GM12878 (cell line): ENCODE data around the gene CAMKK2. TPM values are rescaled to one million over a fixed set of nuclear protein-coding genes. Genes with fewer than 3 reads are reported as not detected.

Source experiments
- ATAC-seq: fragments of 200-7000 bp; cut with Tn5 transposase; 3 replicates; pipeline ENCODE4 v1.9.1; 2020; ENCODE audit warnings: mild to moderate bottlenecking, moderate library complexity
- BruUV-seq: library from RNA; stranded (reverse); fragments of 400-500 nt; replicated peaks from 2 replicates; lab custom pipeline; 2021; lab: Mats Ljungman, UMichigan
- CTCF ChIA-PET: fragments of 300-600 bp; sonication (Branson Sonifier 250); formaldehyde crosslinking; extraction: SDS; loops from one replicate; lab custom pipeline; 2021; ENCODE audit warnings: inconsistent platforms; lab: Yijun Ruan, JAX
- POLR2A ChIA-PET: fragments of 350-600 bp; formaldehyde crosslinking; extraction: SDS; loops from one replicate; lab custom pipeline; 2021; ENCODE audit warnings: inconsistent platforms; lab: Charles Lee
- RAD21 ChIA-PET: fragments of 300-600 bp; sonication (Branson Sonifier 250); formaldehyde crosslinking; loops from one replicate; lab custom pipeline; 2023; ENCODE audit warnings: antibody characterized with exemption; ENCODE audit not compliant: unreplicated experiment; lab: Charles Lee
- SMC1A ChIA-PET: fragments of 300-600 bp; sonication (Branson Sonifier 250); formaldehyde crosslinking; loops from one replicate; lab custom pipeline; 2023; ENCODE audit not compliant: unreplicated experiment, uncharacterized antibody; lab: Charles Lee
- DNase-seq: peaks from one replicate; pipeline ENCODE4 v3.0.0-alpha.2; 2011; ENCODE audit warnings: low read depth, low spot score
- FAIRE-seq: peaks from 3 replicates; lab custom pipeline; 2011; peaks lifted over from hg19 to GRCh38; lab: Jason Lieb, UNC
- H2AFZ ChIP-seq: 2 replicates; pipeline ENCODE4 v1.6.0; 2011; ENCODE audit warnings: low read depth, low read length, control low read depth; ENCODE audit not compliant: control insufficient read depth
- H3K27ac ChIP-seq: 2 replicates; pipeline ENCODE4 v1.5.1; 2011; ENCODE audit warnings: control low read depth; ENCODE audit not compliant: control insufficient read depth, insufficient read depth
- H3K27me3 ChIP-seq, 2 experiments: replicated peaks in 1 of 2; 2 replicates each; pipeline versions ENCODE4 v1.6.0 to v1.6.1; 2011; ENCODE audit warnings: low read length in 1 of 2; ENCODE audit not compliant: control insufficient read depth in 2 of 2, insufficient read depth in 2 of 2
- H3K36me3 ChIP-seq, 2 experiments: 2 replicates each; pipeline ENCODE4 v1.5.1; 2011; ENCODE audit warnings: low read length in 1 of 2; ENCODE audit not compliant: control insufficient read depth in 2 of 2, insufficient read depth in 2 of 2
- H3K4me1 ChIP-seq: 2 replicates; pipeline ENCODE4 v1.6.1; 2011; ENCODE audit warnings: mild to moderate bottlenecking, low read length, moderate library complexity, mixed read lengths; ENCODE audit not compliant: control insufficient read depth, insufficient read depth
- H3K4me2 ChIP-seq: 2 replicates; pipeline ENCODE4 v1.6.0; 2011; ENCODE audit warnings: control low read depth; ENCODE audit not compliant: control insufficient read depth, insufficient read depth
- H3K4me3 ChIP-seq: fragments of 200-600 bp; sonication (generic); 2 replicates; pipeline ENCODE4 v1.5.1; 2016
- H3K79me2 ChIP-seq: 2 replicates; pipeline ENCODE4 v1.6.0; 2011; ENCODE audit warnings: low read length; ENCODE audit not compliant: control insufficient read depth, insufficient read depth
- H3K9ac ChIP-seq: 2 replicates; pipeline ENCODE4 v1.8.0; 2011; ENCODE audit warnings: low read length, control low read depth, mixed read lengths; ENCODE audit not compliant: control insufficient read depth, insufficient read depth
- H3K9me3 ChIP-seq: replicated peaks from 3 replicates; pipeline ENCODE4 v1.5.1; 2011; ENCODE audit warnings: mild to moderate bottlenecking, low read length; ENCODE audit not compliant: control insufficient read depth, insufficient read depth
- H4K20me1 ChIP-seq: 2 replicates; pipeline ENCODE4 v1.6.0; 2011; ENCODE audit not compliant: control insufficient read depth, insufficient read depth
- CBFB ChIP-seq: IDR thresholded peaks from 2 replicates; pipeline ENCODE4 v1.6.1; 2016; ENCODE audit warnings: antibody characterized with exemption, low read depth
- CHD1 ChIP-seq: IDR thresholded peaks from 2 replicates; pipeline ENCODE4 v1.6.1; 2012; ENCODE audit warnings: low read depth, low read length, improper control_type of control experiment
- EED ChIP-seq: sonication (generic); IDR thresholded peaks from 2 replicates; pipeline ENCODE4 v1.6.1; 2016; ENCODE audit warnings: antibody characterized with exemption, low read depth
- EGR1 ChIP-seq, 2 experiments: IDR thresholded peaks; 1 replicate in 1 of 2; 2 replicates in 1 of 2; pipeline ENCODE4 v1.6.1; 2011 to 2012; ENCODE audit warnings: low read depth in 2 of 2, low read length in 2 of 2, borderline replicate concordance in 1 of 2, mild to moderate bottlenecking in 1 of 2, moderate library complexity in 1 of 2
- ESRRA ChIP-seq: IDR thresholded peaks from 2 replicates; pipeline ENCODE4 v1.6.1; 2012; ENCODE audit warnings: mild to moderate bottlenecking, low read length, improper control_type of control experiment
- FOS ChIP-seq: IDR thresholded peaks from 3 replicates; pipeline ENCODE4 v1.6.1; 2011; ENCODE audit warnings: borderline replicate concordance; ENCODE audit not compliant: insufficient read length; ENCODE audit errors: extremely low read depth
- HDAC6 ChIP-seq: fragments of 200-600 bp; sonication (generic); IDR thresholded peaks from one replicate; pipeline ENCODE4 v1.8.0; 2017; ENCODE audit warnings: antibody characterized with exemption; ENCODE audit not compliant: unreplicated experiment
- MEF2B ChIP-seq: fragments of 450-650 bp; IDR thresholded peaks from 2 replicates; pipeline ENCODE4 v1.6.1; 2018; ENCODE audit warnings: mild to moderate bottlenecking, moderate library complexity; ENCODE audit not compliant: partially characterized antibody, poor library complexity, severe bottlenecking
- MTA2 ChIP-seq: fragments of 450-650 bp; IDR thresholded peaks from 2 replicates; pipeline ENCODE4 v1.6.1; 2016; ENCODE audit warnings: low read depth, mild to moderate bottlenecking, moderate library complexity
- NFYB ChIP-seq: IDR thresholded peaks from 2 replicates; pipeline ENCODE4 v1.6.1; 2011; ENCODE audit warnings: low read depth, mild to moderate bottlenecking, low read length, improper control_type of control experiment, moderate library complexity; ENCODE audit not compliant: insufficient read depth
- NR2F1 ChIP-seq: fragments of 450-650 bp; conservative IDR thresholded peaks from 2 replicates; pipeline ENCODE4 v1.6.1; 2017; ENCODE audit warnings: mild to moderate bottlenecking
- POLR2AphosphoS5 ChIP-seq: IDR thresholded peaks from 2 replicates; pipeline ENCODE4 v1.6.1; 2011; ENCODE audit warnings: mild to moderate bottlenecking, low read length, inconsistent platforms
- SIX5 ChIP-seq: IDR thresholded peaks from 2 replicates; pipeline ENCODE4 v1.6.1; 2011; ENCODE audit warnings: mild to moderate bottlenecking, low read depth, low read length, moderate library complexity; ENCODE audit not compliant: severe bottlenecking
- SMAD1 ChIP-seq: fragments of 450-650 bp; IDR thresholded peaks from 2 replicates; pipeline ENCODE4 v1.6.1; 2018; ENCODE audit warnings: mild to moderate bottlenecking, low read depth; ENCODE audit not compliant: partially characterized antibody
- SREBF2 ChIP-seq: IDR thresholded peaks from 2 replicates; pipeline ENCODE4 v1.6.1; 2012; ENCODE audit warnings: mild to moderate bottlenecking, low read length
- YY1 ChIP-seq: IDR thresholded peaks from 2 replicates; pipeline ENCODE4 v1.6.1; 2011; ENCODE audit warnings: low read depth, mild to moderate bottlenecking, low read length
- ZBED1 ChIP-seq: IDR thresholded peaks from 2 replicates; pipeline ENCODE4 v1.6.1; 2016; ENCODE audit warnings: borderline replicate concordance
- ZNF622 ChIP-seq: fragments of 450-650 bp; IDR thresholded peaks from 2 replicates; pipeline ENCODE4 v1.6.1; 2017; ENCODE audit warnings: mild to moderate bottlenecking, inconsistent platforms
- WGBS: methylation state at CpG from one replicate; pipeline ENCODE4 v1.1.6; 2016; ENCODE audit warnings: low lambda C conversion rate; ENCODE audit not compliant: insufficient replicate concordance, insufficient coverage; ENCODE audit errors: missing lambda C conversion rate; 5-methylcytosine and 5-hydroxymethylcytosine counted together
- in situ Hi-C: fragments of 300-500 bp; cut with MboI; formaldehyde crosslinking; loops from 9 replicates; pipeline ENCODE4 v1.14.3; 2018; ENCODE audit warnings: mixed read lengths
- intact Hi-C: fragments of 100-400 bp; cut with micrococcal nuclease; formaldehyde crosslinking; loops from one replicate; pipeline ENCODE4 v1.14.2; 2022; ENCODE audit not compliant: unreplicated experiment
- polyA plus RNA-seq, 11 experiments: library from polyadenylated mRNA; depleted of rRNA in 4 of 11; unstranded in 6 of 11; stranded (reverse) in 5 of 11; fragments of >200 nt; fragmentation: Nextera tagmentation in 4 of 11; fragmentation: Illumina TruSeq in 1 of 11; extraction: Ambion mirVana in 4 of 11; extraction: Trizol in 1 of 11; gene quantifications; 1 replicate in 1 of 11; 2 replicates in 10 of 11; pipeline versions ENCODE4 v1.2.1 to v1.2.3, GENCODE V29; 2011 to 2016; ENCODE audit warnings: inconsistent platforms in 2 of 11, missing spikeins in 2 of 11, low read depth in 1 of 11
- total RNA-seq, 4 experiments: library from RNA; depleted of rRNA in 3 of 4; stranded (reverse); fragments of >200 nt in 3 of 4; fragmentation: Illumina TruSeq in 1 of 4; extraction: Trizol in 1 of 4; gene quantifications; 2 replicates each; pipeline versions ENCODE4 v1.2.1 to v1.2.3, GENCODE V29; 2013 to 2021

CAMKK2 gene
- total and polyA plus RNA-seq, 10 of the 15 experiments (the other 5 are each of a cell fraction or from before 2014, with no cell fraction given) = 5.2 to 40.6 (median 26.6) TPM

GRCh38 chr12:121284551-121285390 is 11.7 kb downstream of the CAMKK2 start:
- TF ChIP-seq SIX5 (no peak), POLR2AphosphoS5 (no peak), FOS (no peak), CBFB (no peak), SREBF2 (no peak), EED (no peak), ZNF622 (no peak), SMAD1 (no peak), CHD1 (no peak), NFYB (no peak), NR2F1 (no peak), HDAC6 (no peak), EGR1 (IDR thresholded peaks at IDR 0.05; ENCODE audit: borderline replicate concordance in 1 of 2, low read depth in 2 of 2, low read length in 2 of 2) (no peak), YY1 (no peak), MTA2 (no peak), ZBED1 (no peak), ESRRA (no peak), MEF2B (no peak)
- no peak overlapping the region for H2AFZ ChIP-seq
- WGBS = 95% methylated on average over 14 of the region's 14 CpGs
- ChIA-PET RAD21 (interaction anchor here (1.0 kb wide), 1 partner anchor 9 kb away, joined by 3 read pairs; no protein-coding TSS in a partner anchor), POLR2A (interaction anchor here (1.8 kb wide), 1 partner anchor 10 kb away, joined by 9 read pairs; no protein-coding TSS in a partner anchor), SMC1A (interaction anchor here (1.1 to 1.8 kb wide), 2 partner anchors 11 to 1113 kb away, joined by 3 to 5 read pairs; no protein-coding TSS in a partner anchor), CTCF (interaction anchor here (1.2 kb wide), 1 partner anchor 11 kb away, joined by 3 read pairs; no protein-coding TSS in a partner anchor)
- DNase-seq = no peak
- no peak overlapping the region for H3K27ac ChIP-seq
- peaks cover 0 to 9% of the 10 kb centered on the region in 2 experiments; a peak in 2 of 4 replicates for H3K36me3 ChIP-seq
- FAIRE-seq = no peak
- H3K9ac ChIP-seq = no peak overlapping the region
- H3K9me3 ChIP-seq = no peaks in the 10 kb centered on the region
- H3K4me3 ChIP-seq = no peak overlapping the region
- H3K27me3 ChIP-seq = no peaks in the 10 kb centered on the region
- peaks cover 9% of the 10 kb centered on the region for H3K4me1 ChIP-seq
- BruUV-seq = no TSS peak
- intact Hi-C loops = no loop called here
- no peak for ATAC-seq
- in situ Hi-C loops = no loop called here
- no peaks in the 10 kb centered on the region for H4K20me1 ChIP-seq
- H3K4me2 ChIP-seq = no peak overlapping the region
- peaks cover 2% of the 10 kb centered on the region for H3K79me2 ChIP-seq
